Smooth muscle cell (in vitro differentiated cells): Measurements from ENCODE around the gene MAPT. TPM values are rescaled to one million over a fixed set of nuclear protein-coding genes. Genes with fewer than 3 reads are reported as not detected.

Experiments
- DNase-seq: peaks from one replicate; lab custom pipeline; 2025; ENCODE audit not compliant: unreplicated experiment; lab: John Stamatoyannopoulos, UW
- H2AFZ ChIP-seq: fragments of 200-600 bp; sonication (generic); 2 replicates; pipeline ENCODE4 v1.6.0; 2016; ENCODE audit warnings: antibody characterized with exemption, low read depth, mild to moderate bottlenecking
- H3F3A ChIP-seq: fragments of 200-600 bp; sonication (generic); 2 replicates; pipeline ENCODE4 v1.6.0; 2017; ENCODE audit warnings: antibody characterized with exemption, low read depth
- H3K27ac ChIP-seq: fragments of 200-600 bp; sonication (generic); 2 replicates; pipeline ENCODE4 v1.5.1; 2016; ENCODE audit warnings: low read depth, mild to moderate bottlenecking
- H3K27me3 ChIP-seq: fragments of 200-600 bp; sonication (generic); 2 replicates; pipeline ENCODE4 v1.6.1; 2016; ENCODE audit warnings: low read depth, mild to moderate bottlenecking
- H3K36me3 ChIP-seq: fragments of 200-600 bp; sonication (generic); 2 replicates; pipeline ENCODE4 v1.5.1; 2016; ENCODE audit warnings: low read depth
- H3K4me1 ChIP-seq: fragments of 200-600 bp; sonication (generic); 2 replicates; pipeline ENCODE4 v1.5.1; 2016; ENCODE audit warnings: low read depth
- H3K4me2 ChIP-seq: fragments of 200-600 bp; sonication (generic); 2 replicates; pipeline ENCODE4 v1.6.0; 2016; ENCODE audit warnings: mild to moderate bottlenecking
- H3K4me3 ChIP-seq: fragments of 200-600 bp; sonication (generic); 2 replicates; pipeline ENCODE4 v1.5.1; 2016; ENCODE audit warnings: mild to moderate bottlenecking
- H3K79me2 ChIP-seq: fragments of 200-600 bp; sonication (generic); 2 replicates; pipeline ENCODE4 v1.6.0; 2016; ENCODE audit warnings: low read depth, mild to moderate bottlenecking
- H3K9ac ChIP-seq: fragments of 200-600 bp; sonication (generic); 2 replicates; pipeline ENCODE4 v1.6.0; 2016; ENCODE audit warnings: low read depth
- H3K9me3 ChIP-seq: fragments of 200-600 bp; sonication (generic); replicated peaks from 2 replicates; pipeline ENCODE4 v1.5.1; 2016; ENCODE audit warnings: low read depth
- H4K20me1 ChIP-seq: fragments of 200-600 bp; sonication (generic); 2 replicates; pipeline ENCODE4 v1.6.0; 2016; ENCODE audit warnings: low read depth
- CTCF ChIP-seq: fragments of 200-600 bp; sonication (generic); IDR thresholded peaks from 2 replicates; pipeline ENCODE4 v1.5.1; 2017; ENCODE audit warnings: borderline replicate concordance, mild to moderate bottlenecking, antibody characterized with exemption; ENCODE audit not compliant: insufficient read depth, poor library complexity, severe bottlenecking
- WGBS: methylation state at CpG from one replicate; pipeline ENCODE4 v1.1.7; 2016; ENCODE audit warnings: low lambda C conversion rate; 5-methylcytosine and 5-hydroxymethylcytosine counted together
- polyA plus RNA-seq: library from polyadenylated mRNA; unstranded; fragments of >200 nt; fragmentation: Nextera tagmentation; extraction: Ambion mirVana; gene quantifications from 2 replicates; pipeline ENCODE4 v1.2.1, GENCODE V29; 2016
- total RNA-seq: library from RNA; depleted of rRNA; stranded (reverse); fragments of >200 nt; gene quantifications from 2 replicates; pipeline ENCODE4 v1.2.3, GENCODE V29; 2014

MAPT gene
- total and polyA plus RNA-seq, 2 experiments from 2014 or later, result 0.49 to 1.7 TPM

- peaks cover 70% of the 10 kb centered on the region for H4K20me1 ChIP-seq
- H3K9ac ChIP-seq, result no peak overlapping the region
- no peak overlapping the region for H3K4me3 ChIP-seq
- H3K9me3 ChIP-seq, result no peaks in the 10 kb centered on the region
- no peak overlapping the region for H3K4me2 ChIP-seq
- no peak for DNase-seq
- no peaks in the 10 kb centered on the region for H3K27me3 ChIP-seq
- TF ChIP-seq CTCF, result no peak
- 97% methylated on average over 2 of the region's 2 CpGs for WGBS
- H3K4me1 ChIP-seq, result peaks cover 11% of the 10 kb centered on the region
- no peaks in the 10 kb centered on the region for H3F3A ChIP-seq
- no peak overlapping the region for H3K27ac ChIP-seq
- no peaks in the 10 kb centered on the region for H3K36me3 ChIP-seq
- no peak overlapping the region for H2AFZ ChIP-seq
- H3K79me2 ChIP-seq, result peaks cover 29% of the 10 kb centered on the region
Observed at GRCh38 chr17:46060461-46060860, 166.1 kb downstream of the MAPT start.

GRCh38 chr17:46061435-46061834, 167.1 kb downstream of the MAPT start:
- no peak overlapping the region for H3K9ac ChIP-seq
- H3K9me3 ChIP-seq, result no peaks in the 10 kb centered on the region
- no peak overlapping the region for H3K27ac ChIP-seq
- H3K4me2 ChIP-seq, result no peak overlapping the region
- peaks cover 1% of the 10 kb centered on the region for H3K36me3 ChIP-seq
- no peak overlapping the region for H2AFZ ChIP-seq
- no peak overlapping the region for H3K4me3 ChIP-seq
- no peaks in the 10 kb centered on the region for H3K27me3 ChIP-seq
- 93% methylated on average over 5 of the region's 5 CpGs for WGBS
- H3K79me2 ChIP-seq, result peaks cover 28% of the 10 kb centered on the region
- no peak for DNase-seq
- TF ChIP-seq CTCF, result peak; percentile 28
- H4K20me1 ChIP-seq, result peaks cover 68% of the 10 kb centered on the region
- H3F3A ChIP-seq, result no peaks in the 10 kb centered on the region
- peaks cover 11% of the 10 kb centered on the region for H3K4me1 ChIP-seq

- no peak for DNase-seq
- peaks cover 36% of the 10 kb centered on the region for H3K79me2 ChIP-seq
- H3K4me2 ChIP-seq, result no peak overlapping the region
- H3F3A ChIP-seq, result no peaks in the 10 kb centered on the region
- H3K27me3 ChIP-seq, result no peaks in the 10 kb centered on the region
- no peak overlapping the region for H2AFZ ChIP-seq
- no peaks in the 10 kb centered on the region for H3K9me3 ChIP-seq
- WGBS, result 36% methylated on average over 2 of the region's 2 CpGs
- peaks cover 66% of the 10 kb centered on the region for H4K20me1 ChIP-seq
- peak overlapping the region; percentile 83 for H3K27ac ChIP-seq
- H3K4me3 ChIP-seq, result no peak overlapping the region
- no peaks in the 10 kb centered on the region for H3K4me1 ChIP-seq
- H3K9ac ChIP-seq, result peak overlapping the region; percentile 21
- H3K36me3 ChIP-seq, result peaks cover 7% of the 10 kb centered on the region
- no peak for TF ChIP-seq CTCF
Observed at GRCh38 chr17:46063241-46063640, 168.9 kb downstream of the MAPT start.

GRCh38 chr17:46064460-46064859, 170.1 kb downstream of the MAPT start:
- Histone ChIP-seq H3K27me3 (no peaks in the 10 kb centered on the region), H3K4me2 (no peak overlapping the region), H2AFZ (no peak overlapping the region), H3F3A (no peaks in the 10 kb centered on the region), H3K9ac (no peak overlapping the region), H3K9me3 (no peaks in the 10 kb centered on the region), H4K20me1 (peaks cover 70% of the 10 kb centered on the region), H3K79me2 (peaks cover 46% of the 10 kb centered on the region), H3K4me3 (no peak overlapping the region), H3K36me3 (peaks cover 7% of the 10 kb centered on the region), H3K4me1 (no peaks in the 10 kb centered on the region), H3K27ac (peak overlapping the region; percentile 83)
- WGBS, result 91% methylated on average over 1 of the region's 1 CpG
- no peak for DNase-seq
- no peak for TF ChIP-seq CTCF
